ENCODE results near the gene NTRK3.

DNA sequence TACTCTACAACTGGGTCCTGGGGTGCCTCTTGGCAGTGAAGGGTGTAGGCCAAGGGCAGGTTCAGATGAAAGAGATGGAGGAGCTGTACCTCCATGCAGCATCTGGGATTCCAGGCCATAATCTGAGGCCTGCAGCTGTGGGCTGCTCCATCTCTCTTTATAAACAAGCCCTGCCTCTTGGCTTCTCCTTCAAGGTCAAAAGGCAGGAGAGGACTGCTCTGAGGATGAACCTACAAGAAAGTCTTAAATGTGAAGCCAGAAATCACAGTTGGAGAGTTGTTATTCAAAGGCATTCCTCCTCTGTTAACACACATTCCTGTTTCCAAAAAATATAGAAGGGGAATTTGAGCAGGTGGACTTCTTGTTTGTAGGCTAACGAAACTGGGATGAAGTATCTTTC, 355.5 kb downstream of the NTRK3 start:
- TF ChIP-seq GATA2 (IDR thresholded peaks at IDR 0.05; ENCODE audit: low read depth, low read length), result no peak
- no peak for TF ChIP-seq GATA3 (IDR thresholded peaks at IDR 0.05; ENCODE audit: low read depth, low read length)

Data from SH-SY5Y (cell line).